ENCODE measurements around the gene FGD6.
"Not testable (repeated sequence)": the region's sequence is repeated elsewhere in the genome, so short reads cannot be mapped to it uniquely, and the experiment has no call there.

FGD6 gene

GRCh38 chr12:95239216-95239615 is 21.9 kb upstream of the FGD6 start:
- TF ChIP-seq Cebpa-rat (IDR thresholded peaks at IDR 0.05): no peak
- Histone ChIP-seq H3K4me1 (peaks cover 0 to 7% (median 0%) of the 10 kb centered on the region in 10 experiments; a peak in 5 of 20 replicates), H3K9ac (no peak overlapping the region), H3K27ac (no peak overlapping the region), H4K20me1 (peaks cover 4 to 61% (median 21%) of the 10 kb centered on the region in 11 experiments; a peak in 13 of 22 replicates), H3K36me3 (peaks cover 48 to 79% (median 65%) of the 10 kb centered on the region in 11 experiments), H3K4me2 (0 out of 22 replicates have a peak overlapping the region, but pooled peaks of 1 of the 11 experiments have one; percentile 25), H3K27me3 (no peaks in the 10 kb centered on the region), H3K9me3 (replicated peaks in 1 of 11) (peaks cover 9 to 55% (median 45%) of the 10 kb centered on the region in 11 experiments), H3K4me3 (no peak overlapping the region)

GRCh38 chr12:95238150-95238549 is 20.9 kb upstream of the FGD6 start:
- Histone ChIP-seq H4K20me1 (peaks cover 4 to 50% (median 13%) of the 10 kb centered on the region in 11 experiments; a peak in 13 of 22 replicates), H3K36me3 (peaks cover 42 to 79% (median 65%) of the 10 kb centered on the region in 11 experiments)

GRCh38 chr12:95237315-95237714 is 20.0 kb upstream of the FGD6 start:
- H3K9ac ChIP-seq: no peak overlapping the region
- TF ChIP-seq Cebpa-rat (IDR thresholded peaks at IDR 0.05): no peak
- H3K27ac ChIP-seq: no peak overlapping the region
- no peaks in the 10 kb centered on the region for H3K27me3 ChIP-seq
- peaks cover 0 to 7% (median 0%) of the 10 kb centered on the region in 10 experiments; a peak in 5 of 20 replicates for H3K4me1 ChIP-seq
- no peak overlapping the region for H3K4me2 ChIP-seq
- H4K20me1 ChIP-seq: peaks cover 4 to 50% (median 13%) of the 10 kb centered on the region in 11 experiments; a peak in 15 of 22 replicates
- no peak overlapping the region for H3K4me3 ChIP-seq
- H3K9me3 ChIP-seq (replicated peaks in 1 of 11): peaks cover 6 to 74% (median 64%) of the 10 kb centered on the region in 11 experiments
- H3K36me3 ChIP-seq: peaks cover 40 to 79% (median 64%) of the 10 kb centered on the region in 11 experiments

More at GRCh38 chr12:95238150-95238549, 20.9 kb upstream of the FGD6 start:
- Histone ChIP-seq H3K9ac (no peak overlapping the region), H3K9me3 (replicated peaks in 1 of 11) (peaks cover 6 to 66% (median 56%) of the 10 kb centered on the region in 11 experiments), H3K4me2 (no peak overlapping the region), H3K27me3 (no peaks in the 10 kb centered on the region), H3K27ac (no peak overlapping the region), H3K4me3 (no peak overlapping the region), H3K4me1 (peaks cover 0 to 7% (median 0%) of the 10 kb centered on the region in 10 experiments; a peak in 5 of 20 replicates)
- no peak for TF ChIP-seq Cebpa-rat (IDR thresholded peaks at IDR 0.05)

- not testable (repeated sequence) for H3K4me1 ChIP-seq, H3K27me3 ChIP-seq, H3K4me3 ChIP-seq, H3K27ac ChIP-seq, H3K9ac ChIP-seq, H3K4me2 ChIP-seq
- peaks cover 0 to 46% (median 14%) of the 10 kb centered on the region in 11 experiments; a peak in 13 of 22 replicates for H4K20me1 ChIP-seq
- H3K9me3 ChIP-seq (replicated peaks in 1 of 11): peaks cover 6 to 71% (median 61%) of the 10 kb centered on the region in 11 experiments
- peaks cover 32 to 71% (median 47%) of the 10 kb centered on the region in 11 experiments for H3K36me3 ChIP-seq
Observed at GRCh38 chr12:95235621-95236020, 18.4 kb upstream of the FGD6 start.

GRCh38 chr12:95234187-95234586 is 16.9 kb upstream of the FGD6 start:
- H4K20me1 ChIP-seq: peaks cover 0 to 50% (median 23%) of the 10 kb centered on the region in 11 experiments; a peak in 14 of 22 replicates
- H3K4me1 ChIP-seq: peaks cover 0 to 12% (median 0%) of the 10 kb centered on the region in 10 experiments; a peak in 1 of 20 replicates
- not testable (repeated sequence) for H3K27me3 ChIP-seq, H3K4me3 ChIP-seq, H3K4me2 ChIP-seq, H3K27ac ChIP-seq, H3K9ac ChIP-seq
- peaks cover 32 to 72% (median 44%) of the 10 kb centered on the region in 11 experiments for H3K36me3 ChIP-seq
- peaks cover 6 to 61% (median 54%) of the 10 kb centered on the region in 11 experiments for H3K9me3 ChIP-seq (replicated peaks in 1 of 11)

- peaks cover 6 to 37% (median 33%) of the 10 kb centered on the region in 11 experiments for H3K9me3 ChIP-seq (replicated peaks in 1 of 11)
- no peak overlapping the region for H3K27ac ChIP-seq
Observed at GRCh38 chr12:95231190-95231589, 13.9 kb upstream of the FGD6 start.

GRCh38 chr12:95230313-95230712 is 13.0 kb upstream of the FGD6 start:
- Histone ChIP-seq H3K4me1 (peaks cover 0 to 26% (median 0%) of the 10 kb centered on the region in 10 experiments; a peak in 7 of 20 replicates), H3K27me3 (no peaks in the 10 kb centered on the region), H3K27ac (no peak overlapping the region), H3K9ac (no peak overlapping the region), H3K4me3 (no peak overlapping the region), H3K4me2 (no peak overlapping the region), H3K36me3 (peaks cover 20 to 57% (median 35%) of the 10 kb centered on the region in 11 experiments), H4K20me1 (peaks cover 8 to 74% (median 61%) of the 10 kb centered on the region in 11 experiments; a peak in 19 of 22 replicates), H3K9me3 (replicated peaks in 1 of 11) (peaks cover 6 to 28% (median 24%) of the 10 kb centered on the region in 11 experiments; a peak in 21 of 22 replicates)
- no peak for TF ChIP-seq Cebpa-rat (IDR thresholded peaks at IDR 0.05)

More at GRCh38 chr12:95231190-95231589, 13.9 kb upstream of the FGD6 start:
- Histone ChIP-seq H4K20me1 (peaks cover 8 to 66% (median 52%) of the 10 kb centered on the region in 11 experiments; a peak in 19 of 22 replicates), H3K4me3 (no peak overlapping the region), H3K27me3 (no peaks in the 10 kb centered on the region), H3K4me1 (peaks cover 0 to 26% (median 0%) of the 10 kb centered on the region in 10 experiments; a peak in 7 of 20 replicates), H3K36me3 (peaks cover 15 to 51% (median 28%) of the 10 kb centered on the region in 11 experiments), H3K4me2 (no peak overlapping the region), H3K9ac (no peak overlapping the region)
- no peak for TF ChIP-seq Cebpa-rat (IDR thresholded peaks at IDR 0.05)

GRCh38 chr12:95229636-95230035 is 12.4 kb upstream of the FGD6 start:
- no peak overlapping the region for H3K27ac ChIP-seq
- H4K20me1 ChIP-seq: peaks cover 8 to 81% (median 68%) of the 10 kb centered on the region in 11 experiments; a peak in 19 of 22 replicates
- peaks cover 26 to 63% (median 41%) of the 10 kb centered on the region in 11 experiments for H3K36me3 ChIP-seq
- H3K9me3 ChIP-seq (replicated peaks in 1 of 11): peaks cover 6 to 24% (median 23%) of the 10 kb centered on the region in 11 experiments; a peak in 21 of 22 replicates
- peaks cover 0 to 26% (median 0%) of the 10 kb centered on the region in 10 experiments; a peak in 7 of 20 replicates for H3K4me1 ChIP-seq
- H3K4me2 ChIP-seq: no peak overlapping the region
- no peak for TF ChIP-seq Cebpa-rat (IDR thresholded peaks at IDR 0.05)
- no peak overlapping the region for H3K4me3 ChIP-seq
- no peaks in the 10 kb centered on the region for H3K27me3 ChIP-seq
- no peak overlapping the region for H3K9ac ChIP-seq

GRCh38 chr12:95228617-95229016 is 11.3 kb upstream of the FGD6 start:
- H3K4me2 ChIP-seq: peak overlapping the region in 2 of 11 experiments; percentile 8 to 44; a peak in 2 of 22 replicates
- no peaks in the 10 kb centered on the region for H3K27me3 ChIP-seq
- H3K4me1 ChIP-seq: peaks cover 0 to 34% (median 0%) of the 10 kb centered on the region in 10 experiments; a peak in 7 of 20 replicates
- peaks cover 0 to 14% (median 13%) of the 10 kb centered on the region in 11 experiments; a peak in 18 of 22 replicates for H3K9me3 ChIP-seq (replicated peaks in 1 of 11)
- TF ChIP-seq Cebpa-rat (IDR thresholded peaks at IDR 0.05): no peak
- no peak overlapping the region for H3K4me3 ChIP-seq
- peaks cover 16 to 91% (median 75%) of the 10 kb centered on the region in 11 experiments; a peak in 19 of 22 replicates for H4K20me1 ChIP-seq
- peaks cover 26 to 63% (median 40%) of the 10 kb centered on the region in 11 experiments for H3K36me3 ChIP-seq
- H3K9ac ChIP-seq: no peak overlapping the region
- H3K27ac ChIP-seq: no peak overlapping the region

Data from BLaER1 treated with 17β-estradiol and CSF1 and Interleukin-3, amounts not matched to agents 10 nM and 100 nM (cell line).